GM18502 (cell line): ENCODE data around the gene MUSK.
"Not testable (repeated sequence)": the region's sequence is repeated elsewhere in the genome, so short reads cannot be mapped to it uniquely, and the experiment has no call there.

ENCODE experiments used
- ATAC-seq: cut with Tn5 transposase; IDR thresholded peaks from one replicate; pipeline ENCODE4 v1.9.1; 2021; ENCODE audit warnings: mild to moderate bottlenecking; ENCODE audit not compliant: unreplicated experiment, poor library complexity

The MUSK gene

DNA sequence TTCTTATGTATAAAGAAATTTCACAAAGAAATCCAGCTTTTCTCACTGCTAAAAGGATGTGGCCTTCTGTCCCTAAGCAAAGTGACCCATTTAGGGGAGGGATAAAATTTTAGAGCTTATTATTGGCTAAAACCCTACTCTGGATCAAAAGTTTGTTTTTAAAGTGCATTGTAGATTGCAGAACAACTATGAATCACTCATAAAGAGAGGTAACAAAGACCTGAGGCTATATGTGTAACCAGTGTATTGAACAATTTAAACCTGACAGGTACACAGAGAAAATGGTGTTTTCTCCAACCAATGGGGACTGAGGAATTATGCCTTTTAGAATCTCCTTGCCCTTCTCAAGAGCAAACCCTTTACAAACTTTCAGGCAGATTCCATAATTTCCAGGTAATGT is 86.6 kb downstream of the MUSK start:
- no peak for ATAC-seq

DNA sequence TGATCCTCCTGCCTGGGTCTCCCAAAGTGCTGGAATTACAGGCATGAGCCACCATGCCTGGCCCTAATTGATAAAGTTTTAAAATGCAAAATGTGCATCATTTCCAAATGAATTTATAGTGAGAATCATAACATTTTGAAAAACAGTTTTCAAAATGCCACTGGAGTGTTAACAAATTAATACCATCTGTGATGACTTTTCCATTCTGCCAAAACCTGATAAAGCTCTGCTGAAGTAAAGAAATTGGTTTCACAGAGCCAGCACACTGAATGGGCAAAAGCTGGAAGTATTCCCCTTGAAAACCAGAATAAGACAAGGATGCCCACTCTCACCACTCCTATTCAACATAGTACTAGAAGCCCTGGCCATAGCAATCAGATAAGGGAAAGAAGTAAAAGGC is 89.6 kb downstream of the MUSK start:
- no peak for ATAC-seq

DNA sequence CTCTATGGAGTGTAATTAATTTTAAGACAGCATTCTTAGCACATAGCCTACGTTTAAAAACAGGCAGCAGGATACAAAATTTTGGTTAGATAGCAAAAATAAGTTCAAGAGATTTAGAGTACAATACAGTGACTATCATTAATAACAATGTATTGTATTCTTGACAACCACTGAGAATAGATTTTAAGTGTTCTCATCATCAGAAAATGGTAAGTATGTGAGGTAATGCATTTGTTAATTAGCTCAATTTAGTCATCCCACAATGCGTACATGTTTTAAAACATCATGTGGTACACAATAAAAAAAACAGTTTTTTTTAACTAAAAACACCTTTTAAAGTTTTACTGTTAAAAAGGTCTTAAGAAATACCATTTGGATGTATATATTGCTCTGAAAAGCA is 94.2 kb downstream of the MUSK start:
- ATAC-seq = no peak

DNA sequence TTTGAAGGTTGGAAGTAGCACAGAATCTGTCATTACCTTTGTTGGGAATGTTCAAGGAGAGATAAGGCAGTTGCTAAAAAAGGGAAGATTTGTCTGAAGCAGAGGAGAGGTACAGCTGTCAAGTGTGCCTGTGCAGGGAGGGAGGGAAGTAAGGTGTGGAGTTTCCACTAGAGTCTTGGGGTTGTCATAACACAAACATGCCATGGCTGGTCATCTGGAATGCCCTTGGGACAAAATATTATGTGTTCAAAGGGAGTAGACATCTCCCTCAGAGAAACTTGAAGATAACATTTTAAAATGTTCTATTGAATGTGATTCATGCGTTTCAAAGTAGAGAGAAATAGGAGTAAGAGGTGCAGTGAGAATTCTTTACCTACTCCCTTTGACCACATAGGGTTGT is 95.0 kb downstream of the MUSK start:
- no peak for ATAC-seq

DNA sequence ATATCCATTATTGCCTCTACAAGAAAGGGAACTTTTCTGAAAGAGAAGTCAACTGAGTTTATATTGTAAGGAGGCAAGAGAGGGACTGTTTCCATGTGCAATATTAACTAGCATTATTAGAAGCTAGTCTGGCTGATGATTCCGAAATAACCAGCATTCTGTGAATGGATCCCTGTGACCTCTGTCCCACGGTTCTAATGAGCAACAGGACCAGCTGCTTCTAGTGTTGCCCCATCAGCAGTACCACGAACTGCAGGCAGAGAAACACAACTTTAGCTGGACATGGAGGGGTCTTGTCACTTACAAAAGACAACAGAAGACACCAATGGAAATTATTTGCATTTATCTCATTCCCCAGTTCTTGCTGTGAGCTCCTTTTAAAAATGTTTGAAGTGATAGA is 95.4 kb downstream of the MUSK start:
- no peak for ATAC-seq

DNA sequence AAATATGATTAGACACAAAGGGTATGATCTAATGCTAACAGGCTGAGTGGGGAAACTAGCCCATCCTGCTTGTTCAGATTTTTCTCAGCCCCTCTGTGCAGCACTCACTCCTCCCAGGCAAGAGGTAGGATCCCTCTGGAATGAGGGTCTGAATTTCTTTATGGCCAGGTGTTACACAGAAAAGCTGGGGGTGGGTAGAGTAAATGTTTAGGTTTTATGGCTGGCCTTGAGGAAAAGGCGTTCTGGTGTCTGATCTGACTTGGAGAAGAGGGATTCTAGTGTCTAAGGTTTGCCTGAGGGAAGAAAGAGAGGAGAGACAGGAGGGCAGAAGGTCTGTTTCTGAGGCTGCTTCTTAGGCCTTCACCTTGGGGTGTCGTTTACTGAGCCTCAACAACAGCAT is 97.3 kb downstream of the MUSK start:
- ATAC-seq = no peak

DNA sequence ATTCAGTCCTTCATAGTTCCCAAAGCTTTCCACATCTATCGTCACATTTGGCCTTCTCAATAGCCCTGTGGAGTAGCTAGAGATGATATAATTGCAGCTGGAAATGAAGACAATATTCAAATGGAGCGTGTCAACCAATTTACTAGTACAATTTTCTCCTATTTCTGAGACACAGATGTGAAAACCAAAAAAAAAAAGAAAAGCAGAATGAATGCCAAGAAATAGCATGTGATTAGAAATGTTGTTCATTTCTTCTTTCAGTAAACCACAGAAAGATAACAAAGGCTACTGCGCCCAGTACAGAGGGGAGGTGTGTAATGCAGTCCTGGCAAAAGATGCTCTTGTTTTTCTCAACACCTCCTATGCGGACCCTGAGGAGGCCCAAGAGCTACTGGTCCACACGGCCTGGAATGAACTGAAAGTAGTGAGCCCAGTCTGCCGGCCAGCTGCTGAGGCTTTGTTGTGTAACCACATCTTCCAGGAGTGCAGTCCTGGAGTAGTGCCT is 99.0 kb downstream of the MUSK start:
- ATAC-seq = no peak

DNA sequence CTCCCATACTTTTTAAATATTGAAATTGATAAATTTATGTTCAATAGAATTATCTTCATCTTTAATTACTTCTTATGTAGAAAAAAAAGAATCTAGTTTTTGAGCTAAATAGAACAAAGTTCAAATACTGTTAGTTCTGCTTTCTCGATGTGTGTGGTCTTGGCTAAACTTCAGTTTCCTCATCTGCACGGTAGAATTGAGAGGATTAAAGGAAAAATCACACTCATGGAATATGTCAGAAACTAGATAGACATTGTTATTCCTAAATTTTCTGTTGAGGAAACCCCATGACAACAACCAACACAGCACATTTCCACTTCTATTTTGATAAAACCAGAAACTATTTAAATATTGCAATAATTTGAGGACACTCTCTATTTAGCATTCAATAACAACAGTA is 100.3 kb downstream of the MUSK start:
- ATAC-seq = no peak

DNA sequence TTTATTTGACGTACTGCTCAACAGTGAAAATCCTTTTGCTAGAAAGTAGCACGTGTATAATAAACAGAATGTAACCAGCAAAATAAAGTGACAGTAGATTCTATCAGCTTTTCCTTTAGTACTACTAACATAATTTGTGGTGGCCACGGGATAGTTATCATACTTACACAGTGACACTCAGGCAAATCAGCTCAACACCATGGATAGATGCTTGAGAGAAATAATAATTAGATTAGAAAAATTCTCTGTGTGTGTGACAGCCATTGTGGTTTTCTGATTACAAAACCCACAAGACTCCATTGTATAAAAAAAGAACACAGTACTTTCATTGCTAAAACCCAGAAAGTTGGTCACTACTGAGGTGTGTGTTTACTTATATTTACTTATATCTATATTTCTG is 101.1 kb downstream of the MUSK start:
- ATAC-seq = no peak

DNA sequence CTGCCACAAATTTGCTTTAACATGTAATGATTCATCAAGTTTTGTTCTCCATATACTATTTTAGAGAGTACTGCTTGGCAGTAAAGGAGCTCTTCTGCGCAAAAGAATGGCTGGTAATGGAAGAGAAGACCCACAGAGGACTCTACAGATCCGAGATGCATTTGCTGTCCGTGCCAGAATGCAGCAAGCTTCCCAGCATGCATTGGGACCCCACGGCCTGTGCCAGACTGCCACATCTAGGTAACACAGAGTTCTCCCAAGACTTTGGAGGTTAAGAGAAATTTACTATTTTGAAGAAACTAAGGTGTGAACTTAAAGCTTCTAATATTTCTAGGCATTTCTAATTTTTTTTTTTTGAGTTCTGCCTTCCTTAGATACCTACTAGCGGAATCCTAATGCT is 107.1 kb downstream of the MUSK start:
- ATAC-seq = no peak

DNA sequence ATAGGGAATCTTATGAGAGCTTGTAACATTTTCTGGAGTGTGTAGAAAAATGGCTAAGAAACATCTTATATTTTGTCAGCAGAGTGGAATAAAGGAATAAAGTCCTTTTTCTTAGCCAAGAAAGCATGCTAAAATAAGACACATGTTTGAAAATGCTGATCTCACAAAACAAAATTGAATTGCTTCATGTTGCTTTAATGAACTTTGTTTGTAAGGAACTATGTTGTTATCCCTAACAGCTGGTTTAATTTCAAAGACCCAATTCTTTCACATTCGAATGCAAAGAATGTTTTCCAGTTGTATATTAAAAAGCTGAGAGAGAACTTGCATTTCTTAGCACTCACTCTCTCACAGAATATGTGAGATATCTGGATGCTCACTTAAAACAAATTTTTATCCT is 107.6 kb downstream of the MUSK start:
- ATAC-seq = no peak

DNA sequence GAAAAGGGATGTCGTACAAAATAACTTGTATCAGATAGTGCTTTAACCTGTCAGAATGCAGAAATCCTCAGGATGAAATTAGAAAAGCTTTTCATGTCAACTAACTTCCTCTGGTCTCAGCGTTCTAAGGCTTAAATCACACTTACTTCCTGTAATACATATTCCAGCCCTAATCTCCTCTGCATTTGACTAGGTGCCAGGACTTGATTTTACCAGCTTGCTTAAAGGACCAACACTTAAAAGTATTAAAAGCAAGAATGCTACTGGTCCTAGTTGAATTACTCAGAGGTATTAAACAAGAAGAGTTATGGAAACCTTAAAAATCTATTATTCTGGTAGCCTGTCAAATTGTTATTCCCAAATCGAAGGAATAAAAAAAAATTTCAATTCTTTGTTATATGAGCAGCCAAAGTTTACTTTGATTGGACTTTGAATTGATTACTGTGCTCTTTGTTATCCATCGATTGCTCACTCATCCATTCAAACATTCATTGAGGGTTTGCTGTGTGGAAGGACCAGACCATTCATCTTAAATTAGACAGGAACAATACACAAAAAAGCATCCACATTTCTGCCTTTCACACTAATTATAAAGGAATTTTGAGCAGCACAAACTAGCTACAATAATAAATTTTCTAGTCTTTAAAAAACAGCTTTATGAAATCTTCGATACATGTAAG is 108.7 kb downstream of the MUSK start:
- no peak for ATAC-seq

DNA sequence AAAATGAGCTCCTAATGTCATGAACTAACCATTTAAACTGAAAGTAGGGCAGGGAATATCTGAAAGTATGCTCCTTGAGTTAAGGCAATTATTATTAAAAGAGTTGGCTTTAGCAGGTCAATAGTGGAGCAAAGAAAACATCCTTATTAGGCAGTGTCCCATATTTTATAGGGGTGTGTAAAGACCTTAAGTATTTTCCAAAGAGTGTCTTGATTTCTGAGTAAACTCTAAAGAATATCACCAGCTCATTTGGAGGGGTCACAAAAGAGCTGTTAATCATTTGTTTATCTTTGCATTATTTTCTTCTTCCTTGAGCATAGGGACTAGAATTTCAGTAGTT is 109.3 kb downstream of the MUSK start:
- ATAC-seq = no peak

DNA sequence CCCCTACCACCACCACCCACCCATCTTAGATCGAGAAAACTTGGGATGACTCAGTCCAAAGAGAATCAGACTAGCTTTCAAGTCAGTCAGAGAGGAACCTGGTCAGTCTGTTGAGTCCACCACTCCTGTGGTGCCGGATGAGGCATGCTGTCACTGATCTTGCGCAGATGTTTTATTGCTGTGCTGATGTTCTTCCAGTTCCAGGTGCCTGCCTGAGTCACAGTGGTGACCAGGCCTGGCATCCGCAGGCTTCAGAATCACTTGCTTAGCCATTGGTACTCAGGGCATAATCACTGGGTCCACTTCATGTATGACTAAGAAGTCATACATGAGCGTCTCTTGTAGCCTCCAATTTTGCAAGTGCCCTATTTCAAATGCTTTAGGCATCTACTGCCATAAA is 114.1 kb downstream of the MUSK start:
- ATAC-seq = no peak

DNA sequence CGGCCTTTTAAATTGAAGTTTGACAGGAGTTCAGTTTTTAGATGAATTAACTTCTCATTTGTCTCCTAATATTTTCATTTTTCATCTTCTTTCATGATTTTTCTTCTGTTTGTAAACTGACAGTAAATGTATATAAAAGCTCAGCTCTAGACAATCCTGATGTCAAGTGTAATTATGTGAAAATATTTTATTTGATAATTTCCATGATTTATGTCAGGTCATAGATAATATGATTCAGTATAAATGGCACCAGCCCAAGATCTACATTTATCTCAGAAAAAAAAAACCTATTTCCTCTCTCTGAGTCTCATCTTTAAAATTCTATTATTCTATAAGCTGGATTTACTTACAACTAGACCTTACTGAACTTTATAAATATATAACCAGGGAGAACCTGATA is 115.7 kb downstream of the MUSK start:
- ATAC-seq = no peak

DNA sequence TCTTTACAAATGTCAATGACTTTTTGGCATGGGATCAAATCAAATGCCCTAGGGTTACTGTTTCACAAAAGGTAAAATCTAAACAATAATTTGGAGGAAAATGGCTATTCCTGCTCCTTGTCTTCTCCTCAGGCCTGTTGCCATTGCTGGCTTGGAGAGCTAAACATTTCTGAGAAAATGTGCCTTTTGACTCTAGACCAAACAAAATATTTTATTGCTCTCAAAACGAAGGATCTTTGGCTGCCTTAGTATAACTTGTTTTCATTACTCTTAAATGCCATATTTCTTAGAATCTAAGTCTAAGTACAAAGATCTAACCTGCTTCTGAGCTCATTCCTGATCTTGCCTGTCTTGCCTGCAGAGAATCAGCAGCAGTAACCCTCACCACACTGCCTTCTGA is 116.6 kb downstream of the MUSK start:
- no peak for ATAC-seq

DNA sequence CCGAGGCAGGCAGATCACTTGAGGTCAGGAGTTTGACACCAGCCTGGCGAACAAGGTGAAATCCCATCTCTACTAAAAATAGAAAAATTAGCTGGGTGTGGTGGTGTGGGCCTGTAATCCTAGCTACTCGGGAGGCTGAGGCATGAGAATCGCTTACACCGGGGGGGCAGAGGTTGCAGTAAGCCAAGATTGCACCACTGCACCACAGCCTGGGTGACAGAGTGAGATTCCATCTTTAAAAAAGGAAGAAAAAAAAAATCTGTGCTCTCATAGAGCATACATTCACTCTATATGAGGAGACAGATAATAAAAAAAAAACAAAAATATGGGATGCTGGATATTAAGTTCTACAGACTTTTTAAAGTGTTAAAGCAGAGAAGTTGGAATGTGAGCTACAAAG is 119.8 kb downstream of the MUSK start:
- ATAC-seq = not testable (repeated sequence)

DNA sequence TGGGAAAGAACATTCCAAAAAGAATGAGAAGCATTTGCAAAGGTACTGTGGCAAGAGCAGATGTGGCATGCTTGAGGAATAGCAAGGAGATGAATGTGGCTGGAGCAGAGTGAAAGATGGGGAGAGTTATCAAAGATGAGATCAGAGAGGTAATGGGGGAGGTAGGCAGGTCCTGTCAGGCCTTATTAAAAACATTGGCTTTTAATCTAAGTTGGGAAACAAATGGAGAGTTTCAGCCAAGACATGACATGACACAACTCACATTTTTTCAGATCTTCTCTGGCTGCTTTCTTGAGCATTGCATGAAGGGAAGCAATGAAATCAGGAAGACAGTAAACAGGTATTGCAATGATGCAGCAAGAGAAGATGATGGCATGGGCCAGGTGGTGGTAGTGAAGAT is 120.3 kb downstream of the MUSK start:
- no peak for ATAC-seq

DNA sequence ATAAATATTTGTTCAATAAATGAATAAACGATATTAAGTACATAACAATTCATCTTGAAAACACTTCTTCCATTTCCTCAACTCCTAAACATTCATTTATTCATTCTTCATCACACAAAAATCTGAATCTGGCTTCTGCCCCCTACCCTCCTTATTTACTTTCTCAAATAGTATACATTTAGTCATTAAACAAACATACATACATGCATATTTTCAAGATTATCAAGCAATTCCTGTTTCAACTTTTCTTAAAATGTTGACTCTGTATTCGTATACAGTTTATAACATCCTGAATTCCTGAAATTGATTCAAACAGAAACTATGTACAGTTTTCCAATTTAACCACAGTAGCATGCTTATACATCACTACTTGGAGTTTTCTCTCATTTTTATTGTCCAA is 129.0 kb downstream of the MUSK start:
- ATAC-seq = no peak

DNA sequence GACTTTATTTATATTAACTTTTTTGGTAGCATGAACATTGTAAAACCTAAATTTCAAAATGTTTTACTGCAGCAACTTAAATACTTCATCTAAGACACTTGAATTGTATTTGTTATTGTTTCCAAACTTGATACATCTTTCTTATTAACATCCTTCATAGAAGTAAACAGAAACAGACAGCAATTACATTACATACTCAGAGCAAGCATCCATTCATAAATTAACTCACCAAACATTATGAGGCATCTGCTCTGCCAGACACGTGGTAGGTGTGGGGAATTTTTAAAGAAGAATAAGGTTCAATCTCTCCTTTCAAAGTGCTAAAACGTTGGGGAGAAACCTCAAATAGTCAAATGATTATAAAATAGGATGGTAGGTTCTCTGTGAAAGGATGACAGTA is 130.8 kb downstream of the MUSK start:
- ATAC-seq = no peak

DNA sequence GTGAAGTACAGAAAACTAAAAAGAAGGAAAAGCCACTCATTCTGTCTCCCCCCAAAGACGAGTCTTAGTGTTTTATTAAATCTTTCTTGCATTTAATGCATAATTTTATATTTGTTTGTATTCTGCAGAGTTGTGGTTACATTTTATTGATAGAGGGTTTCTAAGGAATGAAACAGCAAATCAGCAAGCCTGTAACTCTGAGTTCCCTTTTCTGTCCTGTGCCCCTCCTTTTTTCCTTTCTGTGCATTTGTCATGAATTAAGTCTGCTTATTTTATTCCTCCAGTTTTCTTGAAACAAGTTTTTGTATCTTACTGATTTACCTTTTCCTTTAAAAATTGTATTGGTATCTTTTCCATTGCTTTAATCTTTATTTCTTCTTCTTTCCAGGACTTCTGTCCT is 132.8 kb downstream of the MUSK start:
- ATAC-seq = no peak

DNA sequence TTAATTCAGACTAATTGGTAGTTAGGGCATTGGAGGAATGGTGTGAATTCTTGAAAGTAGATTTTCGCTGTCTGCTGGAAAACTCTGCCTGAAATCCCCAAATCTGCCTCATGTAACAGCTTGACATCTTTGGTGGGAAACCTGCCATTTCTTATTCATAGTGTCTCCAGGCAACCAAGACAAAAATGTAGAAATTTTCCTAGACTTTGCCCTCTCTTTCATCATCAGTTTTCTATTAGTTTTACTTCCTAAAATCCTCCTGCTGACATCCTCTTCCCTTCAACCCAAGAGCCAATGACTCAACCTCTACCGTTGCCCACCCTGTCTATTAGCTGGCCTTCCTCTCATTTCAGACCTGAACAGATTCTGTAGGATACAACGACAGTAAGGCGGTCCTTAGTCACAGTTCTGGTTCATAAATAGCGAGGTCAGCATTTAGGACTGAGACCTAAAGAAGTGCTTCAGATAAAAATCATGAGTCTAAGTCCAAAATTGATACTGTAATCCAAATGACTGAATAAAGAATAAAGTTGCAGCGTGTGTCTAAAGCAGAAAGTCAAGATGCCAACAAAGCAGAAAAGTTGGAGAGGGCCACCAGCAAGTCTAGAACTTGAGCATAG is 133.9 kb downstream of the MUSK start:
- ATAC-seq = no peak
